Measurements from ENCODE around the gene CPZ. TPM values are rescaled to one million over a fixed set of nuclear protein-coding genes. Genes with fewer than 3 reads are reported as not detected.

Gene CPZ
- total and polyA plus RNA-seq, 2 donors (not counting 1 experiment from before 2014, with no cell fraction given), result not detected

DNA sequence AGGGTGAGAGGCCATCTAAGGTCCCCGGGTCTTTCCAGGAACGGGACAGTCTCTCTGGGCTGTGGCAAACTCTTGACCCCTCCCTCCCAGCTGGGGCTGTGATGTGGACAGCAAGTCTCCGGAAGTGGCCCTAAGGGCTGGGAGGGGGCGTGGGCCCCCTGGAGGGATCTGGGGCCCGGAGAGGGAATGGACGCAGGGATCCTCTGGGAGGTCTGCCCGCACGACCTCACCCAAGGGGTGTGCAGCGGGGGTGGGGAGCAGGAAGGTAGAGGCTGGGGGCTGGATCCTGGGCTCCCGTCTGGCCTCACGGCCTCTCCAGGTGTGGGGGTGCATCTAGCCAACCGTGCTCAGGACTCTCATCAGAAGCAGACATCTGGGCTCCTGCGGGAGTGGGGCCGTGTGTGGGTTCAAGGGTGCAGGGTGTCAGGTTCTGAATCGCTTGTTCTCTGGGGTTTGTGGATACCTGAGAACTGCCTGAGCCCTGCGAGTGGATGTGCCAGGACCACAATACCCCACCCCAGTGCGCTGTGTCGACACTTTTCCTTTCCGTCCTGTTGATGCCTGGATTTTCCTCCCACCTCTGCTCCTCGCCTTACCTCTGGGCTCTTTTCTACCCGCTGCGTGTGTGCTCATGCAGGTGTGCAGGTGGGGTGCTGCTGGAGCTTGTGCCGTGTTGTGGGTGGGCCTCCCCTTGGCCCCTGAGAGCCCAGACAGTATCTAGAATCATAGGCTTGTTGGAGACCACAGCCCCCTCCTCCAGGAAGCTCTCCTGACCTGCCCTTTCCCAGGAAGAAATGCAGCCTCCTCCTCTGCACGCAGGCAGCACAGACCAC, 915 bp downstream of the CPZ start:
- peaks cover 22% of the 10 kb centered on the region for H3K27me3 Mint-ChIP-seq
- H3K4me1 Mint-ChIP-seq, result no peaks in the 10 kb centered on the region
- Histone ChIP-seq H3K4me2 (replicated peaks; ENCODE audit: low read depth, low read length, poor library complexity, severe bottlenecking) (no peak overlapping the region), H3K4me1 (ENCODE audit: control insufficient read depth in 2 of 2, insufficient read depth in 2 of 2, low read length in 2 of 2) (no peaks in the 10 kb centered on the region), H3K9me3 (ENCODE audit: control extremely low read depth in 1 of 3, control insufficient read depth in 2 of 3, insufficient read depth in 1 of 3, low read length in 2 of 3) (no peaks in the 10 kb centered on the region), H3K79me2 (ENCODE audit: control insufficient read depth, insufficient read depth, low read length) (no peaks in the 10 kb centered on the region), H3K27me3 (replicated peaks in 1 of 4; ENCODE audit: control extremely low read depth in 1 of 4, control insufficient read depth in 3 of 4, insufficient read depth in 4 of 4, low read length in 3 of 4) (peaks cover 0 to 24% (median 1%) of the 10 kb centered on the region in 4 experiments), H3K36me3 (replicated peaks in 1 of 2; ENCODE audit: control extremely low read depth in 1 of 2, control insufficient read depth in 1 of 2, extremely low read depth in 1 of 2, insufficient read depth in 2 of 2, low read length in 1 of 2) (no peaks in the 10 kb centered on the region), H3K9ac (ENCODE audit: low read length) (no peak overlapping the region), H4K20me1 (ENCODE audit: control insufficient read depth, insufficient read depth, low read length, poor library complexity, severe bottlenecking) (no peaks in the 10 kb centered on the region), H2AFZ (ENCODE audit: insufficient read depth, low read depth, low read length, poor library complexity, severe bottlenecking) (no peak overlapping the region), H3K4me3 (ENCODE audit: control extremely low read depth in 1 of 5, extremely low read depth in 1 of 5, insufficient read depth in 1 of 5, low read depth in 2 of 5, low read length in 4 of 5) (no peak overlapping the region), H3K27ac (ENCODE audit: low read length in 2 of 2) (no peak overlapping the region)
- ATAC-seq (ENCODE audit: low read depth) (no peak), DNase-seq (no peak)
- POLR2A ChIA-PET, result no interaction called here
- WGBS (ENCODE audit: insufficient coverage), result 29% methylated on average over 11 of the region's 24 CpGs
- TF ChIP-seq, protein P1, sequence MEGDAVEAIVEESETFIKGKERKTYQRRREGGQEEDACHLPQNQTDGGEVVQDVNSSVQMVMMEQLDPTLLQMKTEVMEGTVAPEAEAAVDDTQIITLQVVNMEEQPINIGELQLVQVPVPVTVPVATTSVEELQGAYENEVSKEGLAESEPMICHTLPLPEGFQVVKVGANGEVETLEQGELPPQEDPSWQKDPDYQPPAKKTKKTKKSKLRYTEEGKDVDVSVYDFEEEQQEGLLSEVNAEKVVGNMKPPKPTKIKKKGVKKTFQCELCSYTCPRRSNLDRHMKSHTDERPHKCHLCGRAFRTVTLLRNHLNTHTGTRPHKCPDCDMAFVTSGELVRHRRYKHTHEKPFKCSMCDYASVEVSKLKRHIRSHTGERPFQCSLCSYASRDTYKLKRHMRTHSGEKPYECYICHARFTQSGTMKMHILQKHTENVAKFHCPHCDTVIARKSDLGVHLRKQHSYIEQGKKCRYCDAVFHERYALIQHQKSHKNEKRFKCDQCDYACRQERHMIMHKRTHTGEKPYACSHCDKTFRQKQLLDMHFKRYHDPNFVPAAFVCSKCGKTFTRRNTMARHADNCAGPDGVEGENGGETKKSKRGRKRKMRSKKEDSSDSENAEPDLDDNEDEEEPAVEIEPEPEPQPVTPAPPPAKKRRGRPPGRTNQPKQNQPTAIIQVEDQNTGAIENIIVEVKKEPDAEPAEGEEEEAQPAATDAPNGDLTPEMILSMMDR (IDR thresholded peaks at IDR 0.05), result no peak
- no peak for TF ChIP-seq EZH2 (IDR thresholded peaks at IDR 0.05; ENCODE audit: borderline replicate concordance, insufficient read depth, low read depth, low read length, poor library complexity, severe bottlenecking)
- no peak overlapping the region for H3K27ac Mint-ChIP-seq
- H3K9me3 Mint-ChIP-seq (ENCODE audit: insufficient read depth), result no peaks in the 10 kb centered on the region
- intact Hi-C loops (cut with micrococcal nuclease), result no loop called here
- CTCF ChIA-PET, result no interaction called here
- H3K4me3 Mint-ChIP-seq, result no peak overlapping the region
